ENCODE measurements around the gene NOD1.

DNA sequence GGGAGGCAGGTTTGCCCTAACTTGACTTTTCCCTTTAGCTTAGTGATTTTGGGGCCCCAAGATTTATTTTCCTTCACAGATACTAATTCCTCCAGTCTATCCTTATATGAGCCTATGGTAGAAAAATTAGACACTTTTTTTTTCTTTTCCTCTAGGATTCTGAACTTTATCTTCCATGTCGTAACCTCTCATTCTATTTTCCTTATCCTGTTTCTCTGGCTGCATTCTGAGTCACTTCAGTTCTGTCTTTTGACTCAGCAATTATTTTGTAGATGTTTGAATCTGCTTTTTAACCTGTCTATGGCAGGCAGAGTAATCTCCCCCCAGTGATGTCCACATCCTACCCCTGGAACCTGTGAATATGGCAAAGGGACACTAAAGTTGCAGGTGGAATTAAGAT lies 7.1 kb upstream of the NOD1 start:
- no peak for TF ChIP-seq POLR2A (IDR thresholded peaks at IDR 0.05; ENCODE audit: low read depth, low read length)
- no peak for TF ChIP-seq POLR2AphosphoS5 (IDR thresholded peaks at IDR 0.05; ENCODE audit: low read depth, low read length)
